Hematopoietic multipotent progenitor cell treated with erythropoietin and hydrocortisone succinate and interleukin-3 and kit ligand, for 15 days (in vitro differentiated cells): ENCODE results near the gene PTPN23.

Experiments used
- DNase-seq: peaks from one replicate; pipeline ENCODE4 v3.0.0-alpha.2; 2015; ENCODE audit warnings: low spot score

Gene PTPN23

GRCh38 chr3:47407237-47407636 lies 26.4 kb downstream of the PTPN23 start:
- no peak for DNase-seq

GRCh38 chr3:47407896-47408838 lies 27.3 kb downstream of the PTPN23 start:
- DNase-seq = no peak

- no peak for DNase-seq
Observed at GRCh38 chr3:47408839-47409229, 28.0 kb downstream of the PTPN23 start.

- DNase-seq = no peak
Observed at GRCh38 chr3:47409284-47409683, 28.5 kb downstream of the PTPN23 start.

- no peak for DNase-seq
Observed at GRCh38 chr3:47409688-47410416, 29.0 kb downstream of the PTPN23 start.

- DNase-seq = no peak
Observed at GRCh38 chr3:47410417-47410720, 29.5 kb downstream of the PTPN23 start.

- no peak for DNase-seq
Observed at GRCh38 chr3:47410801-47411646, 30.2 kb downstream of the PTPN23 start.

- DNase-seq = no peak
Observed at GRCh38 chr3:47411696-47412452, 31.1 kb downstream of the PTPN23 start.

GRCh38 chr3:47412453-47412756 lies 31.6 kb downstream of the PTPN23 start:
- no peak for DNase-seq

- DNase-seq = no peak
Observed at GRCh38 chr3:47412842-47413520, 32.2 kb downstream of the PTPN23 start.

GRCh38 chr3:47413751-47414150 lies 32.9 kb downstream of the PTPN23 start:
- no peak for DNase-seq

GRCh38 chr3:47414161-47414564 lies 33.3 kb downstream of the PTPN23 start:
- no peak for DNase-seq

- DNase-seq = no peak
Observed at GRCh38 chr3:47414666-47415587, 34.1 kb downstream of the PTPN23 start.

GRCh38 chr3:47416041-47416440 lies 35.2 kb downstream of the PTPN23 start:
- DNase-seq = no peak

GRCh38 chr3:47418167-47419082 lies 37.6 kb downstream of the PTPN23 start:
- DNase-seq = no peak

- no peak for DNase-seq
Observed at GRCh38 chr3:47419083-47420043, 38.5 kb downstream of the PTPN23 start.

GRCh38 chr3:47420044-47420430 lies 39.2 kb downstream of the PTPN23 start:
- no peak for DNase-seq
